GM13976 (cell line): ENCODE measurements around the gene UBR2.

ENCODE experiments used
- DNase-seq: peaks from one replicate; pipeline ENCODE4 v3.0.0; 2012; ENCODE audit warnings: low spot score
- CTCF ChIP-seq: IDR thresholded peaks from 2 replicates; pipeline ENCODE4 v1.5.1; 2012; ENCODE audit warnings: borderline replicate concordance, mild to moderate bottlenecking; ENCODE audit not compliant: insufficient read depth; ENCODE audit errors: extremely low read depth, missing control alignments, control extremely low read depth
- in situ Hi-C: fragments of 300-500 bp; cut with MboI; formaldehyde crosslinking; loops from one replicate; pipeline ENCODE4 v1.12.0; 2022; ENCODE audit warnings: low sequenced_read_pairs, mixed read lengths, inconsistent platforms; ENCODE audit not compliant: unreplicated experiment

The UBR2 gene

GRCh38 chr6:42704937-42705374 lies 141.1 kb downstream of the UBR2 start:
- DNase-seq = no peak
- in situ Hi-C loops = no loop called here
- TF ChIP-seq CTCF = no peak

GRCh38 chr6:42707595-42707994 lies 143.8 kb downstream of the UBR2 start:
- in situ Hi-C loops = no loop called here
- TF ChIP-seq CTCF = no peak
- no peak for DNase-seq

DNA sequence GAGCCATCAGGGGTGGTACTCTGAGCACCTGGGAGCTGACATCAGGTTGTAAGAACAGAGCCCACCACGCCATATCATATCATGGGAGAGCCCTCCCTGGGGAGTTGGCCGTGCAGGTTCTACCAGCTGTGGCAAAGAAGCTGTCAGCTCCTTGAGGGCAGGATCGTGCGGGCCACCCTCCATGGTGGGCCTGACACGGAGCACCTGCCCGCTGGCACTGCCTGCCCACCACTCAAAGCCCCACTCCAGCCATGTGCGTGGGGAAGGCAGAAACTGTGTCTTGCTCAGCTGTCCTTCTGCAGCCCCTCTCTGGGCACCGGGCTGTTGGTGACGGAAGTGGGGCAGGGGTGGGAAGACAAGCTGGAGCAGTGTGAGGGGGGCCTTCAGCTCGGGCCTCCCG lies 144.3 kb downstream of the UBR2 start:
- in situ Hi-C loops = no loop called here
- TF ChIP-seq CTCF = no peak
- DNase-seq = no peak

DNA sequence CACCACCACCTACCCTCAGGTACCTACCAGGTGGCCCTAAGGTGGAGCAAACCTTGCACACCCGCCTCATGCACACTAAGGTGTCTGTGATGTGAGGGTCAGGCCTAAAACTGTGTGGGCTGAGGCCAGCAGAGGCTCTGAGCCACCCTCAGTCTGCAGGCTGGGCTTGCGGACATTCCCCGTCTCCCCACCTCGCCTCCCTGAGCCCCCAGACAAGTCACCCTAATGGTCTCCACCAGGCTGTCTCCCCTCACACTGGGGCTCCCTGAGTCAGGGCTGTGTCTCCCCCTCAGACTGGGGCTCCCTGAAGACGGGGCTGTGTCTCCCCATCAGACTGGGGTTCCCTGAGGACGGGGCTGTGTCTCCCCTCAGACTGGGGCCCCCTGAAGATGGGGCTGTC lies 146.0 kb downstream of the UBR2 start:
- in situ Hi-C loops = no loop called here
- no peak for TF ChIP-seq CTCF
- no peak for DNase-seq

DNA sequence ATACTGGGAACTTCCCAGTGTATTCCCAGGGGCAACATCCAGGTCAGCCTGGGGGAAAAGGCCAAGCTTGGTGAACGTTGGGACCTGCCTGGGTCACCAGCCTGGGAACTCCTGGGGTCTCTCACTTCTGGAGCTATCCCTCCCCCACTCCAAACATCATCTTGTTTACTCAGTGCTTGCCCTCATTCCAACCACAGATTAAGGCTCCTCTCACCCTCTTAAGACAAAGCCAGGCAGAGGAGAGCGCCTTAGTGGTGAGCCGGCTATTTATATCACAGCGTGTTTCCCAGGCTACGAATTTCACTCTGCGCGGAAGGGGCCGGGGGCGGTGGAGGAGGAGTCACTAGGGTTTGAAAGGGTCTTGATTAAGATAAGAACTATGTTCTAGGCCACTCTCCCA lies 146.5 kb downstream of the UBR2 start:
- no peak for DNase-seq
- in situ Hi-C loops = no loop called here
- TF ChIP-seq CTCF = no peak

DNA sequence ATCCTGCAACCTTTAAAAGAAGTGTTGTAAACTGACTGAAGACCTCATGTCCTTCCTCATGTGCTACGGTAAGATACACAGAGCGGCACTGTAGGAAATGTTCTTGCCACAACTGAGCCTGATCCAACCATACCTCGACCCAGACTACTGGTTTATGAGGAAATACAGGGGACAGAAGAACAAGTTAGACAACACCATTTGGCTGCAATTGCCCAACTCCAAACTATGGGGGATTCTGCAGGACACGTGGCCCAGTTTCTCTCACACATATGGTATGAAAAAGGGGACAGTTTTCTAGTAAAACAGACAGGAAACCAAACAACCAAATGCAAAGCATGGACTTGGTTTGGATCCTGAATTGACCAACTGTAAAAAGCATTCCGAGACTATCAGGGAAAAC lies 148.1 kb downstream of the UBR2 start:
- DNase-seq = no peak
- in situ Hi-C loops = no loop called here
- no peak for TF ChIP-seq CTCF

GRCh38 chr6:42714098-42714761 lies 150.4 kb downstream of the UBR2 start:
- in situ Hi-C loops = no loop called here
- no peak for TF ChIP-seq CTCF
- DNase-seq = no peak
